ENCODE measurements around the gene PAXX. TPM values are rescaled to one million over a fixed set of nuclear protein-coding genes. Genes with fewer than 3 reads are reported as not detected.

PAXX gene
- total and polyA plus RNA-seq, 9 of the 15 experiments (the other 6 are each of a cell fraction or from before 2014, with no cell fraction given) = 1.2 to 175 (median 38.5) TPM

DNA sequence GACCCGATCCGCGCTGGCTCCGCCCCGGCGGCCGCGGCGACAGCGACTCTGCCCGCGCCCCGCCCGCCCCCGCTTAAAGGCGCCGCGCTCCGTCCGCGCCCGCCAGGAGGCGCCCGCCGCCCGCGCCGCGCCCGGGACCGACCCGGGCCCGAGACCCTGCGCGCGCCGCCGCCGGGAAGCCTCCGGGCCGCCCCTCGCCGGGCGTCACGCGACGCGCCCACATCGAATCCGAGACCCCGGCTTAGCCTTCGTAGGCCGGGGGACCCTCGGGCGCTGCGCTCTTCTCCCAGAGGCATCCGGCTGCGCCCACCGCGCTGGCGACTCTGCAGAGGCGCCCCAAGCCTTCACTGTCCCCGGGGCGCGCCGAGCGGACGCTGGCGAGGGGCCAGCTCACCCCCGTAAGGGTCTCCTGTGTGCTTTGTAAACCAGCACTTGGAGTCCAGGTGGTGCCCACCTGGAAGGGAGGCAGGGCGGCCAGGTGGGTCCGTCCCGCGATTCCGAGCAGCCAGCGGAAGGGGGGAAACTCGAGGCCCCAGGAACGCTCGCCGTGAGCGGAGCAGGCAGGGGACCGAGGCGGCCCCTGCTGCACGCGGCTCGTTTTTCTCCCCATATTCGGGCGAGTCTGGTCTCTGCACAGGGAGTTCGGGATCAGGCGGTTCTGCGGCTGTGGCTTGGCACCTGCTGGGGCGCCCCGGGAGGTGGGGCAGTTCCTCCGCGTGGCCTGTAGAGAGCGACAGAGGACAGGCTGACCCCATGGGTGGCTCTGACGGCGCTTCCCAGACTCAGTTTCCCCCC, 36.2 kb downstream of the PAXX start:
- under 1% methylated on average over 43 of the region's 98 CpGs for WGBS (ENCODE audit: insufficient coverage, low coverage, missing lambda C conversion rate)
- CTCF ChIA-PET (ENCODE audit: low intra/inter-chr PET ratio) = interaction anchor here (0.6 to 3.0 kb wide), 4 partner anchors 80 to 237 kb away, joined by 3 to 17 read pairs (median 6); partner anchors contain the start of gene TMEM141
- peak; percentile 81 for ATAC-seq
- in situ Hi-C loops (cut with MboI) (no loop called here), intact Hi-C loops (cut with micrococcal nuclease) (loop anchor here (1.0 to 2.0 kb wide), 2 partner anchors 84 to 241 kb away; partner anchors contain the start of genes C8G and FBXW5)
- no peaks in the 10 kb centered on the region for H3K36me3 ChIP-seq (ENCODE audit: control insufficient read depth, insufficient read depth, low read length)
- H4K20me1 ChIP-seq (replicated peaks; ENCODE audit: control insufficient read depth, insufficient read depth, low read length) = no peaks in the 10 kb centered on the region
- H3K9ac ChIP-seq (ENCODE audit: insufficient read depth in 1 of 2, low read depth in 2 of 2, low read length in 2 of 2) = peak overlapping the region; percentile 69 to 92
- peak; percentile 80 to 92 (median 84) for DNase-seq (ENCODE audit: extremely low read depth in 1 of 4, low spot score in 3 of 4)
- H3K4me3 ChIP-seq = peak overlapping the region; percentile 66
- H3K79me2 ChIP-seq (ENCODE audit: control insufficient read depth, insufficient read depth, low read length) = peaks cover 3% of the 10 kb centered on the region; the same call in 1 of the 3 replicates
- peak overlapping the region; percentile 57; the same call in 2 of the 3 replicates for H3K27ac ChIP-seq (ENCODE audit: extremely low read depth, low read depth, low read length)
- POLR2A ChIA-PET = interaction anchor here (0.6 to 1.0 kb wide), 3 partner anchors 9 to 610 kb away, joined by 3 to 4 read pairs (median 3); no protein-coding TSS in a partner anchor
- H3K4me2 ChIP-seq (ENCODE audit: insufficient read depth, low read length) = peak overlapping the region; percentile 86
- H3K9me3 ChIP-seq (replicated peaks; ENCODE audit: control insufficient read depth, insufficient read depth, low read depth, low read length) = no peaks in the 10 kb centered on the region
- no TSS peak for BruUV-seq (replicated peaks)
- H3K4me1 ChIP-seq (replicated peaks in 1 of 2; ENCODE audit: control insufficient read depth in 2 of 2, insufficient read depth in 2 of 2, low read length in 2 of 2) = peaks cover 9 to 92% of the 10 kb centered on the region in 2 experiments; a peak in 4 of 5 replicates
- H3K9me1 ChIP-seq (ENCODE audit: control insufficient read depth, insufficient read depth, low read length) = no peaks in the 10 kb centered on the region
- H3K27me3 ChIP-seq (ENCODE audit: control insufficient read depth in 2 of 2, insufficient read depth in 2 of 2, low read length in 2 of 2) = no peaks in the 10 kb centered on the region
- H2AFZ ChIP-seq (ENCODE audit: low read depth, low read length) = peak overlapping the region; percentile 93
- peak; percentile 26 for FAIRE-seq
- TF ChIP-seq, protein P1, sequence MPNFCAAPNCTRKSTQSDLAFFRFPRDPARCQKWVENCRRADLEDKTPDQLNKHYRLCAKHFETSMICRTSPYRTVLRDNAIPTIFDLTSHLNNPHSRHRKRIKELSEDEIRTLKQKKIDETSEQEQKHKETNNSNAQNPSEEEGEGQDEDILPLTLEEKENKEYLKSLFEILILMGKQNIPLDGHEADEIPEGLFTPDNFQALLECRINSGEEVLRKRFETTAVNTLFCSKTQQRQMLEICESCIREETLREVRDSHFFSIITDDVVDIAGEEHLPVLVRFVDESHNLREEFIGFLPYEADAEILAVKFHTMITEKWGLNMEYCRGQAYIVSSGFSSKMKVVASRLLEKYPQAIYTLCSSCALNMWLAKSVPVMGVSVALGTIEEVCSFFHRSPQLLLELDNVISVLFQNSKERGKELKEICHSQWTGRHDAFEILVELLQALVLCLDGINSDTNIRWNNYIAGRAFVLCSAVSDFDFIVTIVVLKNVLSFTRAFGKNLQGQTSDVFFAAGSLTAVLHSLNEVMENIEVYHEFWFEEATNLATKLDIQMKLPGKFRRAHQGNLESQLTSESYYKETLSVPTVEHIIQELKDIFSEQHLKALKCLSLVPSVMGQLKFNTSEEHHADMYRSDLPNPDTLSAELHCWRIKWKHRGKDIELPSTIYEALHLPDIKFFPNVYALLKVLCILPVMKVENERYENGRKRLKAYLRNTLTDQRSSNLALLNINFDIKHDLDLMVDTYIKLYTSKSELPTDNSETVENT (CRISPR knock-in tag; IDR thresholded peaks at IDR 0.05) = no peak
- TF ChIP-seq NELFE (IDR thresholded peaks at IDR 0.05; ENCODE audit: insufficient read depth, insufficient read length) (no peak), MEF2D (tag; conservative IDR thresholded peaks at IDR 0.05; ENCODE audit: low read depth) (no peak), ZNF232 (CRISPR knock-in tag; IDR thresholded peaks at IDR 0.05) (no peak), HDAC2 (IDR thresholded peaks at IDR 0.05) (0 out of 2 replicates have a peak, but pooled peaks have one; percentile 11), PHB2 (IDR thresholded peaks at IDR 0.05; ENCODE audit: low read depth) (no peak), SP1 (CRISPR knock-in tag; IDR thresholded peaks at IDR 0.05) (0 out of 2 replicates have a peak, but pooled peaks have one; percentile 16), RREB1 (CRISPR knock-in tag; IDR thresholded peaks at IDR 0.05) (no peak)
- TF ChIP-seq, protein P2, sequence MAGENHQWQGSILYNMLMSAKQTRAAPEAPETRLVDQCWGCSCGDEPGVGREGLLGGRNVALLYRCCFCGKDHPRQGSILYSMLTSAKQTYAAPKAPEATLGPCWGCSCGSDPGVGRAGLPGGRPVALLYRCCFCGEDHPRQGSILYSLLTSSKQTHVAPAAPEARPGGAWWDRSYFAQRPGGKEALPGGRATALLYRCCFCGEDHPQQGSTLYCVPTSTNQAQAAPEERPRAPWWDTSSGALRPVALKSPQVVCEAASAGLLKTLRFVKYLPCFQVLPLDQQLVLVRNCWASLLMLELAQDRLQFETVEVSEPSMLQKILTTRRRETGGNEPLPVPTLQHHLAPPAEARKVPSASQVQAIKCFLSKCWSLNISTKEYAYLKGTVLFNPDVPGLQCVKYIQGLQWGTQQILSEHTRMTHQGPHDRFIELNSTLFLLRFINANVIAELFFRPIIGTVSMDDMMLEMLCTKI (IDR thresholded peaks at IDR 0.05; ENCODE audit: partially characterized antibody) = no peak

Data from K562 (cell line).